LHCN-M2 (cell line): ENCODE data around the gene OR2A42. TPM values are rescaled to one million over a fixed set of nuclear protein-coding genes. Genes with fewer than 3 reads are reported as not detected.
A peak's percentile ranks its signal among the peaks of the same experiment; 100 is the strongest.
"Not testable (repeated sequence)": the region's sequence is repeated elsewhere in the genome, so short reads cannot be mapped to it uniquely, and the experiment has no call there.

Experiments
- DNase-seq: peaks from one replicate; pipeline ENCODE4 v3.0.0-alpha.2; 2012; ENCODE audit warnings: low read depth
- total RNA-seq: library from RNA; depleted of rRNA; stranded (reverse); fragments of >200 nt; gene quantifications from 2 replicates; pipeline ENCODE4 v1.2.3, GENCODE V29; 2014; rRNA removed

OR2A42 gene
- total RNA-seq, 1 experiment from 2014 or later, result not detected

DNA sequence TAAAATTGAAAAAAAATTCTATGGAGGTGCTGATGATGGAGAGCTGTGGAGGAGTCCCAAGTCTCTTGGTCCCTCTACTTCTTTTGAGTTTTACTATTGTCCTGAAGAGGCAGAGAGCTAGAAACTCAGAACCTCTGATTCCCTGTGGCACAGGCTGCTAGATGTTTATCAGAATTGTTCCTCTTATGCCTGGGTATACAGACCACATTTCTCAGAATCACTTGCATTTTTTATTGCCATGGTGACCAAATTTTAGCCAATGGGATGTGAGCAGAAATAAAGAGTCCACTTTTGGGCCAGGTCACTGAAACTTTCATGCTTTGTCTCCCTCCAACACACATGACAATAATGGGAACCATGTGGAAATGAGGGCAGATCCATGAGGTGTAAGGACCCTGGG is 15.7 kb downstream of the OR2A42 start:
- DNase-seq, result not testable (repeated sequence)

DNA sequence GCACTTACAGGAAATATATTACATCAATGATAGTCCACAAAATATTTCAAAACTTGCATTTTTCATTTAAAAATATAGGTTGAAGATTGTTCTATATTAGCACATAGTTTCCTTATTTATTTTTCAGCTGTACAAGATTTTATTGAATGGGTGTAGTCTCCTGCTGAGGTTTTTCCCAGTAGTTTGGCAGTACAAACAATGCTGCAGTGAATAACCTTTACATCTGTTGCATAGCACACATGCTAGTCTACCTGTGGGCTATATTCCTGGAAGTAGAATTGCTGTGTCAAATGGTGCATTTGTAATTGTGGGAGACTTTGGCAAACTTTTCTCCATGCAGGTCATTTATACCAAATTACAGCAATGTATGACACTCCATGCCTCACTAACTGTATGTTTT is 18.9 kb downstream of the OR2A42 start:
- not testable (repeated sequence) for DNase-seq

DNA sequence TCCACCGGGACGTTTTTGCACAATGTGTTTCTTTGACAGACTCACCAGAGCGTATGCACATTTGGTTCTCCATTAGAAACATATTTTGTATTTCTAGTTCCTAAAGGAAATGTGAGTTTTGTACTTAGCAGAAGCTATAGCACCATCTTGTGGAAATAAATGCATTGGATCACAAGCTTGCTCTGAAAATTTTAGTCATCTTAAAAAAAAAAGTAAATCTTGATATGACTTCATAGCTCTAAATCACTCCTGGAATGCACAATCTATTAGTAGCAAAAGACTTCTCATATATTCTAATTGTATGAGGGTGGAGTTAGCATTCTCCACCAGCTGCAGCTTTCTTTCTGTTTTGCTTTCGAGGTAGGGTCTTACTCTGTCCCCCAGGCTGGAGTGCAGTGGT is 20.3 kb downstream of the OR2A42 start:
- not testable (repeated sequence) for DNase-seq

DNA sequence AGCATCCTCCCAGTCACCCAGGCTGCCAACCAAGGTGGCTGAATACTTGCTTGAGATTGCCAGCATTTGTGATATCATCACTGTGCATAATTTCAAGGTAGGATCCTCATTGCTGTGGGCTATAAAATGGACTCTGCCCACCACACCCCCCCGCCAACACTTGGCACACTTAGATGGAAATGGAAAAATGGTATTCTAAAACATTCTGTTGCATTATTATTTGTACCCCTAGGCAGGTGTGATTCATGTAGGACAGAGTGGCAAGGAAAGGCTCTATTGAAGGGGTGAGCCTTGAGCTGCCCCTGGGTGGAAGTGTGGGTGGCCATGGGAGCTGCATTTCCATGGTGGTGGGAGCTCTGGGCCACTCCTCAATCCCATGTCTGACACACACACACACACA is 20.8 kb downstream of the OR2A42 start:
- not testable (repeated sequence) for DNase-seq

DNA sequence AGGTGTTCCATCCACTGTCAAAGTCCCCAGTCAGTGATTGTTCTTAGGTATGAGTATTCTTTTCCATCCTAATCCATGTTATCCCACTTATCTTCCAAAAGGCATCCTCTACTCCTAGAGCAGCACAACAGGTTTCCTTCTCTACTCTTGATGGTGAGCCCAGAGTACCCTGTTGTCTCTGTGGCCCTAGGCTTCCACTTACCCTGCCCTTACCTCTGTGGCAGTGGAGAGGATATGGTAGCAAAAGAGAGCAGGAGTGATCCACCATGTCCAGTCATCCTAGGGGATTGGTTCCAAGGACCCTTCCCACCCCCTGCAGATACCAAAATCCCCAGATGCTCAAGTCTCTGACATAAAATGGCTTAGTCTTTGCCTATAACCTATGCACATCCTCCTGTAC is 22.2 kb downstream of the OR2A42 start:
- not testable (repeated sequence) for DNase-seq

DNA sequence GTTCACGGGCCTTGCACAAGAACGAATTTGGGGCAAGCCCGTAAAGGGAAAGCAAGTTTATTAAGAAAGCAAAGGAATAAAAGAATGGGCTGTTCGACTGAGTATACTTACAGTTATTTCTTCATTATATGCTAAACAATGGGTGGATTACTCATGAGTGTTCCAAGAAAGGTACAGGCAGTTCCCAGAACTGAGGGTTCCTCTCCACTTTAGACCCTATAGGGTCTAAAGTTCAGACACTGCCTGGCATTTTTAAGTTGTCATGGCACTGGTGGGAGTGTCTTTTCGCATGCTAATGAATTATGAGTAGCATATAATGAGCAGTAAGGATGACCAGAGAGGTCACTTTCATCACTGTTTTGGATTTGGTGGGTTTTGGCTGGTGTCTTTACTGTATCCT is 34.1 kb downstream of the OR2A42 start:
- not testable (repeated sequence) for DNase-seq

DNA sequence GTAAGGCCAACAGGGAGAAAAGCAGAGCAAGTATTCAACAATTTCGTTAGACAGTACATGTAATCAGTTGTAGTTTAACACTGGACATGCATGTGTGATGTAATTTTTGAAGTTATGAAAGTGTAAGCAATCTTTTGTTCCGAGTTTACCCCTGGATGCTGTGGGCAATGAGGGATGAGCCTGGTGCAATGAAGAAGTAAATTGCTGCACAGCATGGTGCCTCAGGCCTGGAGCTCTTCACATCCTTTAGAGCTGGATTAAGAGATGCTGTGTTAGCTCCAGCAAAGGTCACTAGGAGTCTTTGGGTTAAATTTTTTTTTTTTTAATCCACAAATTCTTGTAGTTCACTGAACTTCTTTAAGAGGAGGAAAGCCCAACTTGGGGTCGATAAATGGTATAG is 36.3 kb downstream of the OR2A42 start:
- not testable (repeated sequence) for DNase-seq

DNA sequence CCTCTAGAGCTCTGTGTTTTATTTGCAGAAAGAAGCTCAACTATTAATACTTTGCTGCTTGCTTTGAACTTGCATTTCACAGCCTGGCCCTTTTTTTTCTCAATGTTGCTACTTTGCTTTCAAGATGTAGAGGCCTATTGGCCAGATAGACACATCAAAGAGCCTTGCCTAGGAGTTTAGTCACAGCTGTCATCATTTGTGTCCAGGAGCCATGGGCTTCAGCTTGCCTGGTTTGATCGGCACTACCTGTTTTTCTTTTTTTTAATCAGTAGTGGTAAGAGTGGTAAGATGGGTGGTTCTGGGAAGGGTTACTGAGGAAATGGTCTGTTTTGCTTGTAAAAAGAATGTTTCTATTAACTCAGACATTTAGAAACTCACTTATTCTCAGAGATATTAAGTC is 37.4 kb downstream of the OR2A42 start:
- not testable (repeated sequence) for DNase-seq

DNA sequence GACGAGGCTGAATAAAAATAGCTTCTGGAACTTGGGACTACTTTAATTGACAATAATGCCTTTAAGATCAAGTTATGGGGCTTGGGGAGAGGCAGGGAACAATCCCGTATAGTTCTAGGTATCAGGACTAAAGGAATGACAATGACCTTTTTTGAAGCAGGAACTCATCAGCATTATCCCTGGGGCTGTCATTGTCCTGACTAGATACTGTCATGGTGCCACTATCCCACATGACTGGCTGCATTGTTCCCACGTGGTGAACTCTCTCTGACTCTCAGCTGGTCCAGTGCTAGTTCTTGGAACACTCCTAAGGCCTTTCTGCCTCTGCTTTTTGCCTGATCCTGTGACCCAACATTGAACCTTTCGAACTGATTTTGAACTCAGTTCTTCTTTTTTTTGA is 40.5 kb downstream of the OR2A42 start:
- not testable (repeated sequence) for DNase-seq

DNA sequence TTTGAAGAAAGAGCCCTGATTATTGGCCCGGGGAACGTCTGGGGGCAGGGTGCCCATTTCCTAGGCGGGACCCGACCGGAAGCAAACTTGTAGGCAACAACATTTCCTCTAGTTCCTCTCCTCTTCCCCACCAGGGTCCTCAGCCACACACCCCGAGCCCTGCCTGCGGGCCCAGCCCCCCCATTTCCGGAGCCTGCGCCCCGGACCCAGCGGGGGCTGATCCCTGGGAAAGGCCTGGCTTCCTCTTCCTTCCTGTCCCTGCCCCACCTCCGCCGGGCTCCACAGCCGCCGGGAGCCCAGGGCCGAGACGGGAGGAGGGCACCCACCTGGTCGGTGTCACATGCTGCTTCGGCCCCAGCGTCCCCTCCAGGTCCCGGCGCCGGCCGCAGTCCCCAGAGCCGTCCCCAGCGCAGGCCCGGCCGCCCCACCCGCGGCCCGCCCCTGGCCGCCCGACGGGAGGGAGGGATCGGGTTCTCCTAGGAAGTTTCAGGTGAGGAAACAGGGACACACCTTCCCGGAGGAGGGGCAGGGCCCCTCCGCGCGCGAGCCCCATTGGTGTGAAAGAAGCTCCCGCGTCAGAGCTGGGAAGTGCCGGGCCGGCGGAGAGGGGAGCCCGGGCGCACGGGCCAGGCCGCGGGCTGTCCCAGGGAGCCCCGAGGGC is 44.1 kb downstream of the OR2A42 start, which contains the start of gene ARHGEF35:
ARHGEF35 (minus strand) TSS at position 622 of the 661 bp plus-strand sequence. CDS start 7,450 bp downstream, outside the sequence.
- not testable (repeated sequence) for DNase-seq

DNA sequence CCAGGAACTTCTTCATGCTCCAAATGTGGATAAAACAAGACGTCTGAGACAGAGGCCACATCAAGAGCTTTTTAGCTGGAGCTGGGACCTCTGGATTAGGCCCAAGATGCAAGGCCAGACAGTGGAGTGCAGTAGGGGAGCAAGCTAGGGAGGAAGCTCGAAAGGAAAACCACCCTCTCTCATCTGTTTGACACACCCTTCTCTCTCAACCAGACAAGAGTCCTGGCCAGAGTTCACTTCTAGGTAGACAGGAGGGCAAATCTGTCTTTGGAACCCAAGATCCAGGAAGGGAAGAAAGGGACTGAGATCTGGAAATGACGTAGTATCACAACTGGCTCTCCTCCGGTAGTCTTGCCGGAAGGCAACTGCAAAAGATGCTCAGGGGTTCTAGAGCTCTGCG is 45.0 kb downstream of the OR2A42 start:
- DNase-seq, result not testable (repeated sequence)

DNA sequence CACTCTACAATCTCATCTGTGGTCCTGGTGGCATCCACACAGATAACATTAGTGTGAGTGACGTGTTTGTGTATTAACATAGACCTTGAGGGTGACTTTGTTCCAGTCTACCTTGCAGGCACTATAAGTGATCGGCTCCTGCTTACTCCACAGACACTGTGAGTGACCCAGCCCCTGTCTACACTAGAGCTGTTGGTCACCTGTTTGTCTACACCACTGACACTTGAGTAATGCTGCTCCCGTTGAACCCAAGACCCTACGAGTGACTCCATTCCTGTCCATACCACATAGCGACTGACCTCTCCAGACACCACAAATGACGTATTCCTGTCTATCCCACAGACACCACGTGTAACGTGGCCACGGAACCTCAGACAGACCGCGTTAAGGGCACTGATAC is 45.6 kb downstream of the OR2A42 start:
- DNase-seq, result not testable (repeated sequence)

DNA sequence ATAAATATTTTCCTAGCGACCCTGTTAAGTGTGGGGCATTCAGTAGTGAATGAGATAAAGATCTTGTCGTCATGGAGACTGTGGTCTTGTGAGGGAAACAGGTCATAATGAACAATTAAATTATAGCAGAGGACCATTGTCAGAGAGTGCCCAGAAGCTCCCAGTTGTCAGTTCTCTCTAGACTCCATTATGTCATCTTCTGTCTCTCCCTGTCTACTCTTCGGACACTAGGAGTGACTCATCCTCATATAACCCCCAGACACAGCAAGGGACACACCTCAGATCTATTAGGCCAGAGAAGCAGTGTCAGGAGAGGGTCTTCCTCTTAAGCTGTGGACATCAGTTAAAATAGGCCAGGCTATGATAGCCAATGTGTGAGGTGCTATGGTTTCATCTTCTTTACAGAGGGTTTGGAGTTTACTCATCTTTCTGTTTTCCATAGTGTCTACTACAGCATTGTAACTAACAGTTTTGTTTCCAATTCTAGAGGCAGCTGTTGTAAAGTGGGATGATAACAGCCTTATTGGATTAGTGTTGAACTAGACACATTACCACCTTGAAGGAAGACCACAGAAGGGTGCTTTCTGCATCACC is 50.7 kb downstream of the OR2A42 start:
- not testable (repeated sequence) for DNase-seq

DNA sequence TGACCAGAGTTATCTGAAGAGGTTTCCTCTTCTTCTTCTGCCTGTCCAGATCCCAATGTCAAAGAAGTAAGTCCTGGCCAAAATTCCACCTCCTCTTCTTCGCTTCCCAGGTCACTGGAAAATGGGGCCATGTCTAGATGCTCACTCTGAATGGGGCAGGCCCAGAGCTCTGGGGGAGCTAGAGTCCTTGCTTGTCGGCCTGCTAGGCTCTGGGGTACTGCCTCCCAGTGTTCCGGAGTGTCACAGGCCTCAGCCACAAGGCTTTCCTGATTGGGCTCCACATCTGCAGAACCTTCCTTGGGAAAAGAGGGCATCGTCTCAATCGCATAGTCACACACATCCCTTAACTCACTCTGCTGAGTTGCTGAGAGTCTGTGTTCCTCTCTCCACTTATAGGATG is 51.6 kb downstream of the OR2A42 start:
- not testable (repeated sequence) for DNase-seq

DNA sequence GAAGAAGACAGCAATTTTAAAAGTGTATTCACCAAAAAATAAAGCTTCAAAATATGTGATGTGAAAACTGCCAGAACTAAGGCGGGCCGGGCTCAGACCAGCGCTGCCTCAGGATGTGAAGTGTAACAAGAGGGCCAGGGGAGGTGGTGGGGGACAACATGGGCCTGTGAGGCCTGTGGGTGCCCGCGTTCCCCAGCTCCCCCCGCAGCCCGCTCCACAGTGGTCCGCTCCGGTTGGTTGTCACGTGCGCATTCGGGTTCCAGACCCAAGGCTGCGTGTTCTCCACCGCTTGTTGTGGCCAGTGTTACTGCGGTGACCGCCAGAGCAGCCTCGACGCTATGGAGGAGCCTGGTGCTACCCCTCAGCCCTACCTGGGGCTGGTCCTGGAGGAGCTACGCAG is 56.2 kb downstream of the OR2A42 start, which contains the start of gene CTAGE4:
CTAGE4 (plus strand) TSS at position 301 of the 400 bp plus-strand sequence; CDS start at position 339, 38 bp downstream.
- DNase-seq, result not testable (repeated sequence)

DNA sequence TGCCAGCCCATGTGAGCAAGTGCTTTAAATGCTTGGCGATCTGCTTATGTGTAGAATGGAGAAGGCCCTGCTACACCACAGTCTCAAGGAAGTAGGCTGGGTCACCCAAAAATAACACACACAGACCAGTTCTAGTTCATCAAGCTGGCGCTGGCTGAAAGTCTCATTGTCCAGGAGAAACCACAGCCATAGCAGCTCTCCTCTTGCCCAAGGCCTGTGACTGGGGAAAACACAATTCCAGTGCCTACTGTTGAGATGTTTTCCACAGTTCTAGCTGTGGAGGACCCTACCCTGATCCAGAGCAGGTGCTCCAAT is 60.3 kb downstream of the OR2A42 start:
- DNase-seq, result not testable (repeated sequence)

DNA sequence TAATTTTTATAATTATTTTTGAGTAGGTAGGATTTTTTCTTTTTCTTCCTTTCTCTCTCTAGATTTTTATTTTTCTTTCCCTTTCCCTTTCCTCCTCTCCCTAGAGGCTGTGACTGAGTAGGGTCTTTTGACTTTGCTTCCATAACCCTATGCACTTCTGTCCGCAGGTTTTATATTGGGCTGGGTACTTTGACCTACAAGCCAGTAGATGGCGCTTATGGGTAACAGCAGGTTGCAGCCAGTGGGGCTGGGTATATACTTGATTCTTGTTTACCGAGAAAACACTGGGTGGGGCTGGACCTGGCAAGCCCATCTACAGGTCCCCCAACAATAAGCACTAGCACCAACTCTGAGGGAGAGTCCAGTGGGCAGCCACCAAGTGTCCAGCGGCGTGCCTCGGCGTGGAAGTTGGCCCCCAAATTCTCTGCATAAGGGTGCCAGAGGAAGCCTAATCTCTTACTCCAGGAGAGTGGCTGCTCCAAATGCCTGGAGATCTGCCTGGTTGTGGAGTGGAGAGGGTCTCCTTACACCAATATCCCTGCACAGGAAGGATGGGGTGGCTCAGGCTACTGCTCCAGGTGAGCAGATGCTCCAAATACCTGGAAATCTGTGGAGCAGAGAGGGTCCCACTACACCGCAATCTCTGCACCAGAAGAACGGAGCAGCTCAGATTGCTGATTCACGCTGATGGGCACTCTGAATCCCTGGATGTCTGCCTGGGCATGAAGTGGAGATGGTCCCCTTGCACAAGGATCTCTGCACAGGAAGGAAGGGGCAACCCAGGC is 60.8 kb downstream of the OR2A42 start:
- peak; percentile 8 for DNase-seq

Other genes with a start within 250 kb of the OR2A42 start
- gene OR6B1, start 239.3 kb downstream of the OR2A42 start, total RNA-seq, result not detected in 2 replicates
- not detected in 2 replicates for gene OR2A5, start 190.7 kb downstream of the OR2A42 start, total RNA-seq
- not detected in 2 replicates for gene OR2A25, start 169.8 kb downstream of the OR2A42 start, total RNA-seq
- gene OR2A12, start 153.3 kb downstream of the OR2A42 start, total RNA-seq, result not detected in 2 replicates
- gene OR2A2, start 130.0 kb downstream of the OR2A42 start, total RNA-seq, result not detected in 2 replicates
- gene OR2A14, start 116.4 kb downstream of the OR2A42 start, total RNA-seq, result not detected in 2 replicates
- 0.06 TPM in 1 of 2 replicates, not detected in the other for gene CTAGE4, start 56.1 kb downstream of the OR2A42 start, total RNA-seq
- 0.13 and 0.46 TPM in 2 replicates for gene ARHGEF35, start 43.8 kb downstream of the OR2A42 start, total RNA-seq
- gene OR2A7, start 25.2 kb upstream of the OR2A42 start, total RNA-seq, result not detected in 2 replicates
- 0.06 and 0.17 TPM in 2 replicates for gene CTAGE8, start 29.7 kb upstream of the OR2A42 start, total RNA-seq
- gene OR2A1, start 72.8 kb upstream of the OR2A42 start, total RNA-seq, result not detected in 2 replicates
- gene ARHGEF5, start 115.8 kb upstream of the OR2A42 start, total RNA-seq, result 1.3 and 1.5 TPM in 2 replicates
- not detected in 2 replicates for gene NOBOX, start 164.1 kb upstream of the OR2A42 start, total RNA-seq